22Rv1 (cell line): ENCODE data around the gene PPFIA3.

Experiments
- ZFX ChIP-seq: fragments of 450-650 bp; IDR thresholded peaks from 2 replicates; pipeline ENCODE4 v1.6.1; 2017; ENCODE audit warnings: antibody characterized with exemption, borderline replicate concordance
- TF ChIP-seq, protein P1 (sequence below): fragments of 450-650 bp; IDR thresholded peaks from 2 replicates; pipeline ENCODE4 v1.5.1; 2017; ENCODE audit warnings: mild to moderate bottlenecking

DNA sequence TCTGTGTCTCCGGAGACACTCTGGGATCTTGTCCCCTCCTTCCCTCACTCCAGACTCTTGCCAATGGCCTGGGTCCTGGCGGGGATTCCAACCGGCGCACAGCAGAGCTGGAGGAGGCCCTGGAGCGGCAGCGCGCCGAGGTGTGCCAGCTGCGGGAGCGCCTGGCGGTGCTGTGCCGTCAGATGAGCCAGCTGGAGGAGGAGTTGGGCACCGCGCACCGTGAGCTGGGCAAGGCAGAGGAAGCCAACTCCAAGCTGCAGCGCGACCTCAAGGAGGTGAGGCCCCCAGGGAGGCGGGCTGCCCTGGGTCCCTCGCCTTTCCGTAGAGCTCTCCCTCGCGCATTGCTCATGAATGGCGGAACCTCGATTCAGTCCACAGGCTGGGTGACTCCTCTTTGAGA, 11.0 kb downstream of the PPFIA3 start:
- TF ChIP-seq, protein P1, sequence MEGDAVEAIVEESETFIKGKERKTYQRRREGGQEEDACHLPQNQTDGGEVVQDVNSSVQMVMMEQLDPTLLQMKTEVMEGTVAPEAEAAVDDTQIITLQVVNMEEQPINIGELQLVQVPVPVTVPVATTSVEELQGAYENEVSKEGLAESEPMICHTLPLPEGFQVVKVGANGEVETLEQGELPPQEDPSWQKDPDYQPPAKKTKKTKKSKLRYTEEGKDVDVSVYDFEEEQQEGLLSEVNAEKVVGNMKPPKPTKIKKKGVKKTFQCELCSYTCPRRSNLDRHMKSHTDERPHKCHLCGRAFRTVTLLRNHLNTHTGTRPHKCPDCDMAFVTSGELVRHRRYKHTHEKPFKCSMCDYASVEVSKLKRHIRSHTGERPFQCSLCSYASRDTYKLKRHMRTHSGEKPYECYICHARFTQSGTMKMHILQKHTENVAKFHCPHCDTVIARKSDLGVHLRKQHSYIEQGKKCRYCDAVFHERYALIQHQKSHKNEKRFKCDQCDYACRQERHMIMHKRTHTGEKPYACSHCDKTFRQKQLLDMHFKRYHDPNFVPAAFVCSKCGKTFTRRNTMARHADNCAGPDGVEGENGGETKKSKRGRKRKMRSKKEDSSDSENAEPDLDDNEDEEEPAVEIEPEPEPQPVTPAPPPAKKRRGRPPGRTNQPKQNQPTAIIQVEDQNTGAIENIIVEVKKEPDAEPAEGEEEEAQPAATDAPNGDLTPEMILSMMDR, result no peak
- no peak for TF ChIP-seq ZFX
